ENCODE measurements around the gene MS4A1.
"Not testable (repeated sequence)": the region's sequence is repeated elsewhere in the genome, so short reads cannot be mapped to it uniquely, and the experiment has no call there.

The MS4A1 gene

GRCh38 chr11:60504219-60504905 is 48.7 kb downstream of the MS4A1 start:
- no peak for DNase-seq

- DNase-seq, result not testable (repeated sequence)
Measured at GRCh38 chr11:60509609-60510008, 54.0 kb downstream of the MS4A1 start.

- not testable (repeated sequence) for DNase-seq
Measured at GRCh38 chr11:60510209-60510608, 54.6 kb downstream of the MS4A1 start.

- no peak for DNase-seq
Measured at GRCh38 chr11:60511393-60511792, 55.7 kb downstream of the MS4A1 start.

- DNase-seq, result no peak
Measured at GRCh38 chr11:60512651-60513225, 57.1 kb downstream of the MS4A1 start.

- no peak for DNase-seq
Measured at GRCh38 chr11:60513496-60514460, 58.1 kb downstream of the MS4A1 start.

- DNase-seq, result no peak
Measured at GRCh38 chr11:60515144-60515855, 59.7 kb downstream of the MS4A1 start, which contains the start of gene MS4A13. MS4A13 (plus strand) TSS chr11:60515392; CDS start chr11:60518084, 2,692 bp downstream.

Data from C1 segment of cervical spinal cord (tissue), 14 donors.